Omental fat pad (tissue), 4 donors: ENCODE measurements around the gene SYNPO2. TPM values are rescaled to one million over a fixed set of nuclear protein-coding genes. Genes with fewer than 3 reads are reported as not detected.
"Not testable (repeated sequence)": the region's sequence is repeated elsewhere in the genome, so short reads cannot be mapped to it uniquely, and the experiment has no call there.

Source experiments
- ATAC-seq: fragments of 150-250 bp; one replicate; pipeline ENCODE4 v1.9.1; 2016; ENCODE audit warnings: mild to moderate bottlenecking, moderate library complexity; ENCODE audit not compliant: low FRiP score
- DNase-seq: peaks from one replicate; pipeline ENCODE4 v3.0.0-alpha.2; 2019; ENCODE audit warnings: low spot score
- total RNA-seq, 4 donors: library from RNA; depleted of rRNA; stranded (reverse); fragments of >200 nt; gene quantifications; one replicate each; pipeline ENCODE4 v1.1.0, GENCODE V29; 2016
- TF ChIP-seq, protein P1 (sequence below), 3 donors: fragments of 450-650 bp; IDR thresholded peaks; one replicate each; pipeline ENCODE4 v1.5.1; 2016 to 2017; ENCODE audit warnings: antibody characterized with exemption in 3 of 3, mild to moderate bottlenecking in 3 of 3, moderate library complexity in 2 of 3

SYNPO2 gene
- total RNA-seq, 4 donors from 2014 or later = 23.3 to 72.0 (median 41.3) TPM

GRCh38 chr4:119005928-119006460, 117.3 kb downstream of the SYNPO2 start:
- TF ChIP-seq, protein P1, sequence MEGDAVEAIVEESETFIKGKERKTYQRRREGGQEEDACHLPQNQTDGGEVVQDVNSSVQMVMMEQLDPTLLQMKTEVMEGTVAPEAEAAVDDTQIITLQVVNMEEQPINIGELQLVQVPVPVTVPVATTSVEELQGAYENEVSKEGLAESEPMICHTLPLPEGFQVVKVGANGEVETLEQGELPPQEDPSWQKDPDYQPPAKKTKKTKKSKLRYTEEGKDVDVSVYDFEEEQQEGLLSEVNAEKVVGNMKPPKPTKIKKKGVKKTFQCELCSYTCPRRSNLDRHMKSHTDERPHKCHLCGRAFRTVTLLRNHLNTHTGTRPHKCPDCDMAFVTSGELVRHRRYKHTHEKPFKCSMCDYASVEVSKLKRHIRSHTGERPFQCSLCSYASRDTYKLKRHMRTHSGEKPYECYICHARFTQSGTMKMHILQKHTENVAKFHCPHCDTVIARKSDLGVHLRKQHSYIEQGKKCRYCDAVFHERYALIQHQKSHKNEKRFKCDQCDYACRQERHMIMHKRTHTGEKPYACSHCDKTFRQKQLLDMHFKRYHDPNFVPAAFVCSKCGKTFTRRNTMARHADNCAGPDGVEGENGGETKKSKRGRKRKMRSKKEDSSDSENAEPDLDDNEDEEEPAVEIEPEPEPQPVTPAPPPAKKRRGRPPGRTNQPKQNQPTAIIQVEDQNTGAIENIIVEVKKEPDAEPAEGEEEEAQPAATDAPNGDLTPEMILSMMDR (IDR thresholded peaks at IDR 0.05) = no peak
- no peak for ATAC-seq
- no peak for DNase-seq

DNA sequence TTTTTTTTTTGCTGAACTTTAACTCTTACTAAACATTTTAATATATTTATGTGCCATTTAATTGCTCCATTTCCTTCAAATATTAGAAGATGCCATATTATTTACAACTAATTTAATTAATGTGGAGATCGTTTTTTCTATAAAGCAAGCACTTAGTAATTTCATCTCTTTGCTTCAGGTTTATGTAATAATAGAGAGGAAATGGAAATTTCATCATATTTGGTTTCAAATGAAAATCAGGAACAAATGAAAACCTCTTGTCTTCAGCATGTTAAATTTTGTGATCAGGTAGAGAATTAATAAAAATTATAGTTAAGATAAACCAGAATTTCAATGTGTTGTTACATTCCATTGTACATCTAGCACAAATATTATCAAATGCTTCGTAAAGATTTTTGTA, 120.1 kb downstream of the SYNPO2 start:
- DNase-seq (no peak), ATAC-seq (no peak)
- TF ChIP-seq, protein P1 (IDR thresholded peaks at IDR 0.05) = no peak

GRCh38 chr4:119010221-119010620, 121.6 kb downstream of the SYNPO2 start:
- ATAC-seq, DNase-seq: not testable (repeated sequence)

- TF ChIP-seq, protein P1 (IDR thresholded peaks at IDR 0.05) = no peak
- no peak for DNase-seq
- ATAC-seq = no peak
These were observed 122.4 kb downstream of the SYNPO2 start for GRCh38 chr4:119010909-119011606.

DNA sequence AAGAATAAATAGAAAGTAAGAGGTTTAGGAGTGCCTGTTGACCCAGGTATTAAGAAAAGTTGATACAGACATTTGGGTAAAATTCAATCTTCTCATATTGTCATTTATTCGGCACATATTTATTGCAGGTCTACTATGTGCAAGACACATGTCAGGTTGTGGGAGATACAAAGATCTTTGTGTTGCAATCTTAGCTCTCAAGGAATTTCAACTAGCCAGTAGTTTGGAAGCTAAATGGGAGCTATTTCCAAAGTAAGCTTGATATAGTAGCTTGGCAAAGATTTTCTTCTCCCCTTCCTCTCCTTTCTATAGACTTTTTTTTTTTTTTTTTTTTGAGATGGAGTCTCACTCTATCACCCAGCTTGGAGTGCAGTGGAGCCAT, 122.9 kb downstream of the SYNPO2 start:
- no peak for ATAC-seq
- no peak for DNase-seq
- TF ChIP-seq, protein P1 (IDR thresholded peaks at IDR 0.05) = no peak

DNA sequence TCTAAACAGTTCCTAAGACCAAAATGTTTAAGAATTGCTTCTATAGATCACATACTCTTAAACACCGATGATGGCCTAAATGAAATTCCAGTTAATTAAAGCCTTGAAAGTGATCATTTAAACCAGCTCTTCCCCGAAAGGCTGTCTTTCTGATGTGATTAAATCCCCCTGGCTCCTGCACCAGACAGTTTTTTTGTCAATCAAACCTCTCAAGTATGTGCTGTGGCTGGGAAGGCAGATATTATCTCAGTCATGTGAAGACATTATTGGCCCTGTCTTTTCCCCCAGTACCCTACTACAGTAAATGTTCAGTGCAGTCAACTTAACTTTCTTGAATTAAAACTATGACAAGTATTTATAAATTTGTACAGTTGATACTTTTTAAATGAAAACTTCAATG, 126.0 kb downstream of the SYNPO2 start:
- TF ChIP-seq, protein P1 (IDR thresholded peaks at IDR 0.05) = no peak
- ATAC-seq (no peak), DNase-seq (no peak)

DNA sequence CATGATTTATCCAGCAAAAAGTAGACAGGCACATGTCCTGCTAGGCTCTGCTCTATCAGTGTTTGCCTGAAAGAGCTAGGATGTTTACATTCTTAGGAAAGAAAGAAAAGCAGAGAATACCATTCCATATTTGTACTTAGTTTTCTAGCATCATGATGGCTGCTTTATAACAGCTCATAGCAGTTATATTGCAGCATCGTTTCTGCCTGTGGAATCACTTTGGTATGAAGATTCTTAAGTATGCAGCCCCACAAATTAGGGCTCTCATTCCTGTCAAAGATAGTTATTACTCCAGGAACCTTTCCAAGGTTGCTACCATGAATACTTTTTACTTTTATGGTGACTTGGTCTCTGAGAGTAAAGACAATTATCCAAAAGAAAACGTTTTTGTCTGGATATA, 128.0 kb downstream of the SYNPO2 start:
- ATAC-seq (no peak), DNase-seq (no peak)
- TF ChIP-seq, protein P1 (IDR thresholded peaks at IDR 0.05) = no peak
